SH-SY5Y (cell line): ENCODE data around the gene OR2M5.

Experiments used
- GATA2 ChIP-seq: IDR thresholded peaks from 2 replicates; pipeline ENCODE4 v1.6.1; 2011; ENCODE audit warnings: mild to moderate bottlenecking, low read depth, low read length
- GATA3 ChIP-seq: IDR thresholded peaks from 2 replicates; pipeline ENCODE4 v1.6.1; 2011; ENCODE audit warnings: low read depth, mild to moderate bottlenecking, low read length, moderate library complexity

The OR2M5 gene

DNA sequence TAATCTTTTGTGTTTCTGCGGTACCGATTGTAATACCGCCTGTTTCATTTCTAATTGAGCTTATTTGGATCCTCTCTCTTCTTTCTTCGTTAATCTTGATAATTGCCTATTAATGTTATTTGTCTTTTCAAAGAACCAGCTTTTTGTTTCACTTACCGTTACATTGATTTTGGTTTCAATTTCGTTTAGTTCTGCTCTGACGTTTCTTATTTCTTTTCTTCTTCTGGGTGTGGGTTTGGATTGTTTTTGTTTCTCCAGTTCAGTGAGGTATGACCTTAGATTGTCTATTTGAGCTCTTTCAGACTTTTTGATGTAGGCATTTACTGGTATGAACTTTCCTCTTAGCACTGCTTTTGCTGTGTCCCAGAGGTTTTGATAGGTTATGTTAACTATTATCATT lies 39.0 kb downstream of the OR2M5 start:
- TF ChIP-seq GATA2: no peak
- no peak for TF ChIP-seq GATA3

DNA sequence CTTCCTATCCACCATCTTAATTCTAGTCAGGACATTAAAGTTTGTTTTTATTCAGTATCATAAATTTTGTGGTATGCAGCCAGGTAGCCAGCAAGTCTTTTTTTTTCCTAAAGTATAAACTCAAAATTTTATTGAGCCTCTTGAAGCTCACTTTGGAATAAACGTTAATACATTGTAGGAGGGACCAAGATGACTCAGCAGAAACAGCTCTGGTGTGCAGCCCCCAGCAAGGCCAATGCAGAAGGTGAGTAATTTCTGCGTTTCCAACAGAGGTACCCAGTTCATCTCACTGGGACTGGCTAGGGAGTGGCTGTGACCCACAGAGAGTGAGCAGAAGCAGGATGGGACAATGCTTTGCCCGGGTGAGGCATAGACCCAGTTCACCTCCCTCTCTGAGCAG lies 42.4 kb downstream of the OR2M5 start:
- TF ChIP-seq GATA2: no peak
- no peak for TF ChIP-seq GATA3

DNA sequence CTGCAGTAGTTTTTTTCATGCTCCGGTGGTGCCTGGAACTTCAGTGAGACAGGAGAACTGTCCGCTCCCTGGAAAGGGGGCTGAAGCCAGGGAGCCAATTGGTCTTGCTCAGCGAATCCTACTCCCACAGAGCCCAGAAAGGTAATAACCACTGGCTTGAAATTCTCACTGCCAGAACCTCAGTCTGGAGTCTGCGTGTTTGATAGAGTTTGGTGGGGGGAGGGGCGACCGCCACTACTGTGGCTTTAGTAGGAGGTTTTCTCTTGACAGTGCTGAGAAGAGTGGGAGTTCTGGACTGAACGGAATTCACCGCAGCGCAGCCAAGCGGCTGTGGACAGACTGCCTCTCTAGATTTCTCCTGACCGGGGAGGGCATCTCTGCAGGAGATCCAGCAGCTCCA lies 44.1 kb downstream of the OR2M5 start:
- TF ChIP-seq GATA2: no peak
- no peak for TF ChIP-seq GATA3

DNA sequence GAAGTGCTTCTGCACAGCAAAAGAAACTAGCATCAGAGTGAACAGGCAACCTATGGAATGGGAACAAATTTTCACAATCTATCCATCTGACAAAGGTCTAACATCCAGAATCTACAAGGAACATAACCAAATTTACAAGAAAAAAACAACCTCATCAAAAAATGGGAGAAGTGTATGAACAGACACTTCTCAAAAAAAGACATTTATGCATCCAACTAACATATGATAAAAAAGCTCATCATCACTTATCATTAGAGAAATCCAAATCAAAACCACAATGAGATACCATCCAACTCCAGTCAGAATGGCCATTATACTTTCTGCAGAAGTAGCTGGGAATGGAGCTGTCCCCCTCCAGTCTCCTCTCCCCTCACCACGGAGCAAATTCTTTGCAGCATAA lies 49.2 kb downstream of the OR2M5 start:
- TF ChIP-seq GATA2 (no peak), GATA3 (no peak)
